ENCODE measurements around the gene SLC43A3.

SLC43A3 gene

GRCh38 chr11:57438345-57439285, 11.7 kb upstream of the SLC43A3 start:
- Histone ChIP-seq H3K27ac (ENCODE audit: low read depth, low read length) (no peak overlapping the region), H3K4me1 (ENCODE audit: insufficient read depth, low read length) (peaks cover 6% of the 10 kb centered on the region), H3K4me3 (ENCODE audit: low read depth in 1 of 2, low read length in 2 of 2) (no peak overlapping the region), H3K36me3 (ENCODE audit: insufficient read depth, low read length) (no peaks in the 10 kb centered on the region), H3K27me3 (ENCODE audit: control insufficient read depth in 1 of 2, insufficient read depth in 2 of 2, low read length in 2 of 2) (no peaks in the 10 kb centered on the region), H3K9ac (ENCODE audit: low read length) (no peak overlapping the region), H3K9me3 (ENCODE audit: low read length) (no peaks in the 10 kb centered on the region)

- H3K27ac ChIP-seq (ENCODE audit: low read depth, low read length) = no peak overlapping the region
- no peaks in the 10 kb centered on the region for H3K27me3 ChIP-seq (ENCODE audit: control insufficient read depth in 1 of 2, insufficient read depth in 2 of 2, low read length in 2 of 2)
- no peak overlapping the region for H3K9ac ChIP-seq (ENCODE audit: low read length)
- no peaks in the 10 kb centered on the region for H3K36me3 ChIP-seq (ENCODE audit: insufficient read depth, low read length)
- no peak overlapping the region for H3K4me3 ChIP-seq (ENCODE audit: low read depth in 1 of 2, low read length in 2 of 2)
- peaks cover 6% of the 10 kb centered on the region for H3K4me1 ChIP-seq (ENCODE audit: insufficient read depth, low read length)
- no peaks in the 10 kb centered on the region for H3K9me3 ChIP-seq (ENCODE audit: low read length)
Measured at GRCh38 chr11:57436031-57436430, 9.1 kb upstream of the SLC43A3 start.

GRCh38 chr11:57434640-57435546, 8.0 kb upstream of the SLC43A3 start:
- H3K9ac ChIP-seq (ENCODE audit: low read length) = no peak overlapping the region
- no peaks in the 10 kb centered on the region for H3K9me3 ChIP-seq (ENCODE audit: low read length)
- no peak overlapping the region for H3K4me3 ChIP-seq (ENCODE audit: low read depth in 1 of 2, low read length in 2 of 2)
- H3K36me3 ChIP-seq (ENCODE audit: insufficient read depth, low read length) = no peaks in the 10 kb centered on the region
- H3K27me3 ChIP-seq (ENCODE audit: control insufficient read depth in 1 of 2, insufficient read depth in 2 of 2, low read length in 2 of 2) = no peaks in the 10 kb centered on the region
- no peak overlapping the region for H3K27ac ChIP-seq (ENCODE audit: low read depth, low read length)
- H3K4me1 ChIP-seq (ENCODE audit: insufficient read depth, low read length) = peaks cover 6% of the 10 kb centered on the region

- Histone ChIP-seq H3K9ac (ENCODE audit: low read length) (no peak overlapping the region), H3K27ac (ENCODE audit: low read depth, low read length) (no peak overlapping the region), H3K9me3 (ENCODE audit: low read length) (no peaks in the 10 kb centered on the region), H3K4me1 (ENCODE audit: insufficient read depth, low read length) (peaks cover 13% of the 10 kb centered on the region), H3K36me3 (ENCODE audit: insufficient read depth, low read length) (no peaks in the 10 kb centered on the region), H3K4me3 (ENCODE audit: low read depth in 1 of 2, low read length in 2 of 2) (no peak overlapping the region), H3K27me3 (ENCODE audit: control insufficient read depth in 1 of 2, insufficient read depth in 2 of 2, low read length in 2 of 2) (no peaks in the 10 kb centered on the region)
Measured at GRCh38 chr11:57432714-57433163, 5.8 kb upstream of the SLC43A3 start.

GRCh38 chr11:57432149-57432561, 5.2 kb upstream of the SLC43A3 start:
- Histone ChIP-seq H3K27me3 (ENCODE audit: control insufficient read depth in 1 of 2, insufficient read depth in 2 of 2, low read length in 2 of 2) (no peaks in the 10 kb centered on the region), H3K4me1 (ENCODE audit: insufficient read depth, low read length) (peaks cover 18% of the 10 kb centered on the region), H3K27ac (ENCODE audit: low read depth, low read length) (no peak overlapping the region), H3K9ac (ENCODE audit: low read length) (no peak overlapping the region), H3K9me3 (ENCODE audit: low read length) (no peaks in the 10 kb centered on the region), H3K4me3 (ENCODE audit: low read depth in 1 of 2, low read length in 2 of 2) (no peak overlapping the region), H3K36me3 (ENCODE audit: insufficient read depth, low read length) (no peaks in the 10 kb centered on the region)

- Histone ChIP-seq H3K36me3 (ENCODE audit: insufficient read depth, low read length) (no peaks in the 10 kb centered on the region), H3K4me3 (ENCODE audit: low read depth in 1 of 2, low read length in 2 of 2) (no peak overlapping the region), H3K9me3 (ENCODE audit: low read length) (no peaks in the 10 kb centered on the region), H3K27me3 (ENCODE audit: control insufficient read depth in 1 of 2, insufficient read depth in 2 of 2, low read length in 2 of 2) (no peaks in the 10 kb centered on the region), H3K9ac (ENCODE audit: low read length) (no peak overlapping the region), H3K4me1 (ENCODE audit: insufficient read depth, low read length) (peaks cover 28% of the 10 kb centered on the region), H3K27ac (ENCODE audit: low read depth, low read length) (no peak overlapping the region)
Measured at GRCh38 chr11:57430952-57431351, 4.0 kb upstream of the SLC43A3 start.

GRCh38 chr11:57429946-57430345, 3.0 kb upstream of the SLC43A3 start:
- Histone ChIP-seq H3K27me3 (ENCODE audit: control insufficient read depth in 1 of 2, insufficient read depth in 2 of 2, low read length in 2 of 2) (no peaks in the 10 kb centered on the region), H3K4me3 (ENCODE audit: low read depth in 1 of 2, low read length in 2 of 2) (no peak overlapping the region), H3K9me3 (ENCODE audit: low read length) (no peaks in the 10 kb centered on the region), H3K27ac (ENCODE audit: low read depth, low read length) (no peak overlapping the region), H3K9ac (ENCODE audit: low read length) (no peak overlapping the region), H3K36me3 (ENCODE audit: insufficient read depth, low read length) (no peaks in the 10 kb centered on the region), H3K4me1 (ENCODE audit: insufficient read depth, low read length) (peaks cover 36% of the 10 kb centered on the region)

- no peak overlapping the region for H3K27ac ChIP-seq (ENCODE audit: low read depth, low read length)
- no peaks in the 10 kb centered on the region for H3K27me3 ChIP-seq (ENCODE audit: control insufficient read depth in 1 of 2, insufficient read depth in 2 of 2, low read length in 2 of 2)
- H3K36me3 ChIP-seq (ENCODE audit: insufficient read depth, low read length) = peaks cover 8% of the 10 kb centered on the region
- H3K9ac ChIP-seq (ENCODE audit: low read length) = no peak overlapping the region
- no peaks in the 10 kb centered on the region for H3K9me3 ChIP-seq (ENCODE audit: low read length)
- peaks cover 39% of the 10 kb centered on the region for H3K4me1 ChIP-seq (ENCODE audit: insufficient read depth, low read length)
- H3K4me3 ChIP-seq (ENCODE audit: low read depth in 1 of 2, low read length in 2 of 2) = no peak overlapping the region
Measured at GRCh38 chr11:57428643-57429042, 1.7 kb upstream of the SLC43A3 start.

GRCh38 chr11:57427727-57428082, 784 bp upstream of the SLC43A3 start:
- no peak overlapping the region for H3K9ac ChIP-seq (ENCODE audit: low read length)
- no peaks in the 10 kb centered on the region for H3K27me3 ChIP-seq (ENCODE audit: control insufficient read depth in 1 of 2, insufficient read depth in 2 of 2, low read length in 2 of 2)
- H3K4me1 ChIP-seq (ENCODE audit: insufficient read depth, low read length) = peaks cover 39% of the 10 kb centered on the region
- H3K9me3 ChIP-seq (ENCODE audit: low read length) = no peaks in the 10 kb centered on the region
- H3K4me3 ChIP-seq (ENCODE audit: low read depth in 1 of 2, low read length in 2 of 2) = no peak overlapping the region
- H3K36me3 ChIP-seq (ENCODE audit: insufficient read depth, low read length) = peaks cover 11% of the 10 kb centered on the region
- peak overlapping the region; percentile 83 for H3K27ac ChIP-seq (ENCODE audit: low read depth, low read length)

GRCh38 chr11:57426439-57426928, 437 bp downstream of the SLC43A3 start:
- Histone ChIP-seq H3K27ac (ENCODE audit: low read depth, low read length) (peak overlapping the region; percentile 83), H3K9me3 (ENCODE audit: low read length) (no peaks in the 10 kb centered on the region), H3K4me1 (ENCODE audit: insufficient read depth, low read length) (peaks cover 39% of the 10 kb centered on the region), H3K9ac (ENCODE audit: low read length) (peak overlapping the region; percentile 44), H3K27me3 (ENCODE audit: control insufficient read depth in 1 of 2, insufficient read depth in 2 of 2, low read length in 2 of 2) (no peaks in the 10 kb centered on the region), H3K36me3 (ENCODE audit: insufficient read depth, low read length) (peaks cover 16% of the 10 kb centered on the region), H3K4me3 (ENCODE audit: low read depth in 1 of 2, low read length in 2 of 2) (peak overlapping the region; percentile 38 to 61)
